HG02763 (cell line): ENCODE data around the gene PLEKHA7.

Experiments
- ATAC-seq: cut with Tn5 transposase; IDR thresholded peaks from one replicate; pipeline ENCODE4 v1.9.1; 2021; ENCODE audit warnings: mild to moderate bottlenecking, moderate library complexity; ENCODE audit not compliant: unreplicated experiment

The PLEKHA7 gene

GRCh38 chr11:16758382-16759024, 255.7 kb downstream of the PLEKHA7 start:
- no peak for ATAC-seq

- ATAC-seq = no peak
These were observed 263.8 kb downstream of the PLEKHA7 start for GRCh38 chr11:16750417-16750816.

GRCh38 chr11:16749666-16750065, 264.5 kb downstream of the PLEKHA7 start:
- ATAC-seq = no peak

- ATAC-seq = no peak
These were observed 265.1 kb downstream of the PLEKHA7 start for GRCh38 chr11:16749092-16749491.

GRCh38 chr11:16745950-16746605, 268.1 kb downstream of the PLEKHA7 start:
- ATAC-seq = no peak

- no peak for ATAC-seq
These were observed 270.0 kb downstream of the PLEKHA7 start for GRCh38 chr11:16744128-16744725.

DNA sequence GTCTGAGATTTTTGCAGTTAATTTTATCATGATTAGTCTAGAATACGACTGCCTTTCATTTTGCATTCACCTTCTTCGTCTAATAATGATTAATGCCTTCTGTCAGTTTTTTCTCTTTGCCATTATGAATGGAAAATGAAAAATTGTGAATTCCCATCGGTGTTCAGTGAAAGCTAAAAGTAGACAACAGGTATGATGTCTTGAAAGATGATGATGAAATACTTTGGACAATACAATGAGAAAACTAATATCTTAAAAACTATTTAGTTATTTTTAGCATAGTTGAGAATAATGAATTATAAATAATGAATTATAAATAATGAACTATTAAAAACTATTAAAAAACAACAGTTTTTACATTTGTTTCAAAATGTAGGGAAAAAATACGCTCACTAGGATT, 270.7 kb downstream of the PLEKHA7 start:
- no peak for ATAC-seq

DNA sequence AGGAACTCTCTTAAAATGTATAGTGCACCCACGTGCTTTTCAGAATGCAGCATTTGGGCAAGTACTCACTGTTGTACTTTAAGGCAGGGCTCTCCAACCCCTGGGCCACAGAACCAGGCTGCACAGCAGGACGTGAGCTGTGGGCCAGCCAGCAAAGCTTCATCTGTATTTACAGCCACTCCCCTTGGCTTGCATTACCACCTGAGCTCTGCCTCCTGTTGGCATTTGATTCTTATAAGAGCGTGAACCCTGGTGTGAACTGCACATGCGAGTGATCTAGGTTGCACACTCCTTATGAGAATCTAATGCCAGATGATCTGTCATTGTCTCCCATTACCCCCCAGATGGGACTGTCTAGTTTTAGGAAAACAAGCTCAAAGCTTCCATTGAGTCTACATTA, 272.7 kb downstream of the PLEKHA7 start:
- no peak for ATAC-seq

DNA sequence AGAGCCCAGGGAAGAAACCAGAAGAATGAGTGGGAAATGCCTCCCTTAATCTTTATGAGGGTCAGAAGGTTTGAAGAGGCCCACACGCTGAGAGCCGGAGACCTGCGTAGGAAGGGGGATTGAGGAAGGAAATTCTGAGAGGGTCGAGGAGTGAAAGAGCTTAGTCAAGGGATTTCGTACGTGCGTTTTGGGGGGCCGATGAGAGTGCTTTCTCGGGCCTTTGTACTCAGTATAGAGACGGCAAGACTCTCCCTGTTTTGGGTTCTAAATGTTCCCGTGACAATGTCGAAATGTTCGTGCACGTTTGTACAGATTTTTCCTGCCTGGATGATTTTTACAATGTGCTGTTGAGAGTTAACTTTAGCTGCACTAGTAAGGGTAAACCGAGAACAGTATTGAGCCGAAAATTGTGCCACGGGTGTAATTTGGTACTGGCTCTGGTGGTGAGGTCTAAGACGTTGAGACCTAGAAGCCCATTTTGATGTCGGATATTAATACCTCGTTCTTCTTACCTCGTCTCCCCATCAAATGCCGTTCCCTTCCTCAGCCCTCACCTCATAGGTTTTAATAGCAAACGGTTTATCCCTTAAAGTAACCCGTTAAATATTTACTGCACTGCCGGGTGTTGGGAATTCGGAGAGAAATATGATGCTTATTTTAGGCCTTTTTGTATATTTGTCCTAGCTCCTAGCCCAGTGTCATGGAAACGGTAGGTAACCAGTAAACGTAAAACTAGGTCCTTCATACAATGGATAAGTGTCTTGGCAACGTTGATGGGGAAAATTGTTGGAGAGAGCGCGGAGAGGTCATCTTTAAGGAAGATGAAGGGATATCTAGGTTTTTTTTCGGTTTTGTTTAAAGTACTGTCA, 275.0 kb downstream of the PLEKHA7 start:
- ATAC-seq = no peak

GRCh38 chr11:16738193-16738946, 275.8 kb downstream of the PLEKHA7 start, which contains the start of gene C11orf58:
TSS of gene C11orf58 (plus strand) at chr11:16738647. CDS start at chr11:16738779, 132 bp downstream.
- peak; percentile 99 for ATAC-seq

- ATAC-seq = peak; percentile 9
These were observed 276.4 kb downstream of the PLEKHA7 start for GRCh38 chr11:16737818-16738192.
